Kidney epithelial cell (primary cell): Measurements from ENCODE around the gene OGT. TPM values are rescaled to one million over a fixed set of nuclear protein-coding genes. Genes with fewer than 3 reads are reported as not detected.

Source experiments
- DNase-seq: peaks from one replicate; pipeline ENCODE4 v3.0.0-alpha.2; 2010; ENCODE audit warnings: low read depth
- H3K27me3 ChIP-seq: 2 replicates; pipeline ENCODE4 v1.6.0; 2011; ENCODE audit warnings: low read length; ENCODE audit not compliant: control insufficient read depth, insufficient read depth
- H3K36me3 ChIP-seq: 2 replicates; pipeline ENCODE4 v1.5.1; 2011; ENCODE audit warnings: low read length; ENCODE audit not compliant: control insufficient read depth, insufficient read depth
- H3K4me3 ChIP-seq: 2 replicates; pipeline ENCODE4 v1.5.1; 2011; ENCODE audit warnings: low read depth, mild to moderate bottlenecking, control low read depth, low read length
- CTCF ChIP-seq: IDR thresholded peaks from 2 replicates; pipeline ENCODE4 v1.5.1; 2011; ENCODE audit warnings: mild to moderate bottlenecking, moderate library complexity, low read length, control low read depth, inconsistent platforms; ENCODE audit not compliant: insufficient read depth, poor library complexity, severe bottlenecking
- total RNA-seq: library from RNA; depleted of rRNA; stranded (reverse); fragments of >200 nt; gene quantifications from 2 replicates; pipeline ENCODE4 v1.2.3, GENCODE V29; 2015

The OGT gene
- total RNA-seq, 1 donor from 2014 or later = 71.7 TPM

- DNase-seq = no peak
- no peaks in the 10 kb centered on the region for H3K36me3 ChIP-seq
These were observed 9.5 kb downstream of the OGT start for GRCh38 chrX:71542411-71542810.

GRCh38 chrX:71542825-71543224 is 9.9 kb downstream of the OGT start:
- no peak overlapping the region for H3K4me3 ChIP-seq
- peaks cover 2% of the 10 kb centered on the region for H3K36me3 ChIP-seq
- DNase-seq = no peak
- no peaks in the 10 kb centered on the region for H3K27me3 ChIP-seq
- no peak for TF ChIP-seq CTCF

More at GRCh38 chrX:71542411-71542810, 9.5 kb downstream of the OGT start:
- TF ChIP-seq CTCF = no peak
- H3K4me3 ChIP-seq = no peak overlapping the region
- no peaks in the 10 kb centered on the region for H3K27me3 ChIP-seq

- DNase-seq = peak; percentile 56
- H3K27me3 ChIP-seq = no peaks in the 10 kb centered on the region
- no peak overlapping the region for H3K4me3 ChIP-seq
- no peak for TF ChIP-seq CTCF
- H3K36me3 ChIP-seq = peaks cover 2% of the 10 kb centered on the region
These were observed 10.4 kb downstream of the OGT start for GRCh38 chrX:71543316-71543715.

- Histone ChIP-seq H3K4me3 (no peak overlapping the region), H3K27me3 (no peaks in the 10 kb centered on the region), H3K36me3 (peaks cover 2% of the 10 kb centered on the region)
- no peak for DNase-seq
- no peak for TF ChIP-seq CTCF
These were observed 12.5 kb downstream of the OGT start for GRCh38 chrX:71545364-71545763.

GRCh38 chrX:71546879-71547278 is 14.0 kb downstream of the OGT start:
- TF ChIP-seq CTCF = no peak
- no peak overlapping the region for H3K4me3 ChIP-seq
- H3K27me3 ChIP-seq = no peaks in the 10 kb centered on the region
- H3K36me3 ChIP-seq = peaks cover 2% of the 10 kb centered on the region
- DNase-seq = no peak

- no peak for TF ChIP-seq CTCF
- peaks cover 2% of the 10 kb centered on the region for H3K36me3 ChIP-seq
- H3K27me3 ChIP-seq = no peaks in the 10 kb centered on the region
- H3K4me3 ChIP-seq = no peak overlapping the region
- DNase-seq = no peak
These were observed 14.4 kb downstream of the OGT start for GRCh38 chrX:71547339-71547738.
